ENCODE results near the gene TYSND1. TPM values are rescaled to one million over a fixed set of nuclear protein-coding genes. Genes with fewer than 3 reads are reported as not detected.

Gene TYSND1
- total RNA-seq, 2 experiments from 2014 or later = 33.4 to 48.1 TPM

- H3K36me3 ChIP-seq (ENCODE audit: insufficient read depth, low read length) = no peaks in the 10 kb centered on the region
- intact Hi-C loops (cut with micrococcal nuclease; ENCODE audit: unreplicated experiment) = no loop called here
- ChIA-PET CTCF (ENCODE audit: unreplicated experiment) (no interaction called here), POLR2A (no interaction called here)
- H4K20me1 ChIP-seq (ENCODE audit: insufficient read depth, low read length) = no peaks in the 10 kb centered on the region
- DNase-seq (ENCODE audit: low spot score) = no peak
- no peaks in the 10 kb centered on the region for H3K79me2 ChIP-seq (ENCODE audit: insufficient read depth, low read depth, low read length)
- peaks cover 3% of the 10 kb centered on the region for H3K4me1 ChIP-seq (ENCODE audit: insufficient read depth, low read length, poor library complexity, severe bottlenecking)
- H3K9me3 ChIP-seq (ENCODE audit: low read length) = no peaks in the 10 kb centered on the region
- H3K4me3 ChIP-seq (ENCODE audit: low read depth, low read length, poor library complexity, severe bottlenecking) = no peak overlapping the region
- no peak overlapping the region for H3K27ac ChIP-seq (ENCODE audit: low read depth, low read length, poor library complexity, severe bottlenecking)
- TF ChIP-seq CTCF (conservative IDR thresholded peaks at IDR 0.05; ENCODE audit: low read length) = no peak
- TF ChIP-seq EZH2phosphoT487 (IDR thresholded peaks at IDR 0.05; ENCODE audit: borderline replicate concordance, low read depth, low read length) = no peak
- H2AFZ ChIP-seq (ENCODE audit: low read length) = no peak overlapping the region
- no peaks in the 10 kb centered on the region for H3K9me2 ChIP-seq (ENCODE audit: insufficient read depth, low read length)
- H3K4me2 ChIP-seq (ENCODE audit: low read length) = no peak overlapping the region
- BruUV-seq (replicated peaks) = no TSS peak
Observed at GRCh38 chr10:70111496-70111895, 35.0 kb downstream of the TYSND1 start.

- Histone ChIP-seq H2AFZ (ENCODE audit: low read length) (no peak overlapping the region), H3K4me2 (ENCODE audit: low read length) (no peak overlapping the region), H4K20me1 (ENCODE audit: insufficient read depth, low read length) (no peaks in the 10 kb centered on the region), H3K27ac (ENCODE audit: low read depth, low read length, poor library complexity, severe bottlenecking) (no peak overlapping the region), H3K4me3 (ENCODE audit: low read depth, low read length, poor library complexity, severe bottlenecking) (no peak overlapping the region), H3K36me3 (ENCODE audit: insufficient read depth, low read length) (no peaks in the 10 kb centered on the region), H3K9me2 (ENCODE audit: insufficient read depth, low read length) (no peaks in the 10 kb centered on the region), H3K9me3 (ENCODE audit: low read length) (no peaks in the 10 kb centered on the region), H3K79me2 (ENCODE audit: insufficient read depth, low read depth, low read length) (no peaks in the 10 kb centered on the region), H3K4me1 (ENCODE audit: insufficient read depth, low read length, poor library complexity, severe bottlenecking) (peaks cover 3% of the 10 kb centered on the region)
- intact Hi-C loops (cut with micrococcal nuclease; ENCODE audit: unreplicated experiment) = no loop called here
- ChIA-PET CTCF (ENCODE audit: unreplicated experiment) (no interaction called here), POLR2A (interaction anchor here (0.5 kb wide), 1 partner anchor 1577 kb away, joined by 8 read pairs; no protein-coding TSS in a partner anchor)
- DNase-seq (ENCODE audit: low spot score) = no peak
- TF ChIP-seq CTCF (conservative IDR thresholded peaks at IDR 0.05; ENCODE audit: low read length) (no peak), EZH2phosphoT487 (IDR thresholded peaks at IDR 0.05; ENCODE audit: borderline replicate concordance, low read depth, low read length) (no peak)
- no TSS peak for BruUV-seq (replicated peaks)
Observed at GRCh38 chr10:70109064-70109729, 37.3 kb downstream of the TYSND1 start.

- ChIA-PET POLR2A (interaction anchor here (0.7 kb wide), 1 partner anchor 456 kb away, joined by 4 read pairs; no protein-coding TSS in a partner anchor), CTCF (ENCODE audit: unreplicated experiment) (no interaction called here)
- Histone ChIP-seq H3K9me3 (ENCODE audit: low read length) (no peaks in the 10 kb centered on the region), H3K4me3 (ENCODE audit: low read depth, low read length, poor library complexity, severe bottlenecking) (no peak overlapping the region), H3K4me1 (ENCODE audit: insufficient read depth, low read length, poor library complexity, severe bottlenecking) (peaks cover 3% of the 10 kb centered on the region), H3K79me2 (ENCODE audit: insufficient read depth, low read depth, low read length) (no peaks in the 10 kb centered on the region), H3K27ac (ENCODE audit: low read depth, low read length, poor library complexity, severe bottlenecking) (no peak overlapping the region), H2AFZ (ENCODE audit: low read length) (no peak overlapping the region), H3K36me3 (ENCODE audit: insufficient read depth, low read length) (no peaks in the 10 kb centered on the region), H4K20me1 (ENCODE audit: insufficient read depth, low read length) (no peaks in the 10 kb centered on the region), H3K4me2 (ENCODE audit: low read length) (no peak overlapping the region), H3K9me2 (ENCODE audit: insufficient read depth, low read length) (no peaks in the 10 kb centered on the region)
- peak; percentile 54 for DNase-seq (ENCODE audit: low spot score)
- intact Hi-C loops (cut with micrococcal nuclease; ENCODE audit: unreplicated experiment) = no loop called here
- TF ChIP-seq EZH2phosphoT487 (IDR thresholded peaks at IDR 0.05; ENCODE audit: borderline replicate concordance, low read depth, low read length) = no peak
- TF ChIP-seq CTCF (conservative IDR thresholded peaks at IDR 0.05; ENCODE audit: low read length) = peak; percentile 83
- no TSS peak for BruUV-seq (replicated peaks)
Observed at GRCh38 chr10:70106958-70107791, 39.3 kb downstream of the TYSND1 start.

Measured in OCI-LY7 (cell line).